HG02938 (cell line): ENCODE measurements around the gene TMEM9.
"Not testable (repeated sequence)": the region's sequence is repeated elsewhere in the genome, so short reads cannot be mapped to it uniquely, and the experiment has no call there.

ENCODE experiments used
- ATAC-seq: cut with Tn5 transposase; IDR thresholded peaks from one replicate; pipeline ENCODE4 v1.9.1; 2021; ENCODE audit warnings: mild to moderate bottlenecking, moderate library complexity; ENCODE audit not compliant: unreplicated experiment

TMEM9 gene

GRCh38 chr1:201175820-201176500 is 21.7 kb upstream of the TMEM9 start:
- no peak for ATAC-seq

- ATAC-seq = no peak
Observed at GRCh38 chr1:201173736-201174135, 19.5 kb upstream of the TMEM9 start.

GRCh38 chr1:201172999-201173610 is 18.8 kb upstream of the TMEM9 start:
- ATAC-seq = no peak

GRCh38 chr1:201172326-201172725 is 18.1 kb upstream of the TMEM9 start:
- no peak for ATAC-seq

- ATAC-seq = peak; percentile 34
Observed at GRCh38 chr1:201171063-201172036, 17.1 kb upstream of the TMEM9 start.

GRCh38 chr1:201170533-201171062 is 16.3 kb upstream of the TMEM9 start:
- peak; percentile 96 for ATAC-seq

GRCh38 chr1:201169971-201170532 is 15.8 kb upstream of the TMEM9 start:
- no peak for ATAC-seq

GRCh38 chr1:201169203-201169602 is 14.9 kb upstream of the TMEM9 start:
- no peak for ATAC-seq

- ATAC-seq = no peak
Observed at GRCh38 chr1:201167041-201167991, 13.0 kb upstream of the TMEM9 start.

GRCh38 chr1:201164645-201165044 is 10.4 kb upstream of the TMEM9 start:
- no peak for ATAC-seq

GRCh38 chr1:201163707-201164106 is 9.4 kb upstream of the TMEM9 start:
- ATAC-seq = no peak

GRCh38 chr1:201163036-201163435 is 8.8 kb upstream of the TMEM9 start:
- ATAC-seq = not testable (repeated sequence)

- no peak for ATAC-seq
Observed at GRCh38 chr1:201157949-201158348, 3.7 kb upstream of the TMEM9 start.

GRCh38 chr1:201156819-201157218 is 2.5 kb upstream of the TMEM9 start:
- ATAC-seq = no peak

- ATAC-seq = no peak
Observed at GRCh38 chr1:201156346-201156745, 2.1 kb upstream of the TMEM9 start.

- no peak for ATAC-seq
Observed at GRCh38 chr1:201155354-201155753, 1.1 kb upstream of the TMEM9 start.

- peak; percentile 72 for ATAC-seq
Observed at GRCh38 chr1:201153474-201154388, 543 bp downstream of the TMEM9 start.

- no peak for ATAC-seq
Observed at GRCh38 chr1:201149400-201149799, 4.9 kb downstream of the TMEM9 start.
